Activated B cell treated with CpG ODN at 0.5 μM for 24 hours (primary cell): ENCODE data around the gene PARP12. TPM values are rescaled to one million over a fixed set of nuclear protein-coding genes. Genes with fewer than 3 reads are reported as not detected.
A peak's percentile ranks its signal among the peaks of the same experiment; 100 is the strongest.
"Not testable (repeated sequence)": the region's sequence is repeated elsewhere in the genome, so short reads cannot be mapped to it uniquely, and the experiment has no call there.

ENCODE experiments used
- ATAC-seq: fragments of 200-7000 bp; cut with Tn5 transposase; one replicate; pipeline ENCODE4 v1.10.0; 2021; ENCODE audit warnings: low read depth, mild to moderate bottlenecking, moderate library complexity
- CTCF ChIA-PET: fragments of 350-600 bp; sonication (Branson Sonifier 250); formaldehyde crosslinking; loops from one replicate; lab custom pipeline; 2021; ENCODE audit warnings: antibody characterized with exemption; lab: Charles Lee
- POLR2A ChIA-PET: fragments of 350-600 bp; sonication (Branson Sonifier 250); formaldehyde crosslinking; loops from one replicate; lab custom pipeline; 2021; ENCODE audit warnings: antibody characterized with exemption; lab: Charles Lee
- DNase-seq: peaks from one replicate; pipeline ENCODE4 v3.0.0; 2022
- H3K27ac Mint-ChIP-seq: one replicate; pipeline ENCODE4 v1.8.0; 2020; ENCODE audit warnings: mixed read lengths
- H3K27me3 Mint-ChIP-seq: one replicate; pipeline ENCODE4 v1.8.0; 2021; ENCODE audit warnings: mixed read lengths
- H3K36me3 Mint-ChIP-seq: one replicate; pipeline ENCODE4 v1.8.0; 2021; ENCODE audit warnings: low read depth, mixed read lengths
- H3K4me1 Mint-ChIP-seq: one replicate; pipeline ENCODE4 v1.8.0; 2021; ENCODE audit warnings: mixed read lengths
- H3K4me3 Mint-ChIP-seq: one replicate; pipeline ENCODE4 v1.8.0; 2020; ENCODE audit warnings: mild to moderate bottlenecking, mixed read lengths
- H3K9me3 Mint-ChIP-seq: one replicate; pipeline ENCODE4 v1.8.0; 2020; ENCODE audit warnings: mixed read lengths
- intact Hi-C: fragments of 100-400 bp; cut with micrococcal nuclease; formaldehyde crosslinking; loops from one replicate; pipeline ENCODE4 v1.15.1; 2024
- total RNA-seq: library from RNA; stranded (reverse); gene quantifications from 2 replicates; pipeline ENCODE4 v1.2.3, GENCODE V29; 2022
- TF ChIP-seq, protein P1 (sequence below): fragments of 200-600 bp; IDR thresholded peaks from one replicate; pipeline ENCODE4 v1.8.0; 2022; ENCODE audit warnings: antibody characterized with exemption, mild to moderate bottlenecking

PARP12 gene, protein sequence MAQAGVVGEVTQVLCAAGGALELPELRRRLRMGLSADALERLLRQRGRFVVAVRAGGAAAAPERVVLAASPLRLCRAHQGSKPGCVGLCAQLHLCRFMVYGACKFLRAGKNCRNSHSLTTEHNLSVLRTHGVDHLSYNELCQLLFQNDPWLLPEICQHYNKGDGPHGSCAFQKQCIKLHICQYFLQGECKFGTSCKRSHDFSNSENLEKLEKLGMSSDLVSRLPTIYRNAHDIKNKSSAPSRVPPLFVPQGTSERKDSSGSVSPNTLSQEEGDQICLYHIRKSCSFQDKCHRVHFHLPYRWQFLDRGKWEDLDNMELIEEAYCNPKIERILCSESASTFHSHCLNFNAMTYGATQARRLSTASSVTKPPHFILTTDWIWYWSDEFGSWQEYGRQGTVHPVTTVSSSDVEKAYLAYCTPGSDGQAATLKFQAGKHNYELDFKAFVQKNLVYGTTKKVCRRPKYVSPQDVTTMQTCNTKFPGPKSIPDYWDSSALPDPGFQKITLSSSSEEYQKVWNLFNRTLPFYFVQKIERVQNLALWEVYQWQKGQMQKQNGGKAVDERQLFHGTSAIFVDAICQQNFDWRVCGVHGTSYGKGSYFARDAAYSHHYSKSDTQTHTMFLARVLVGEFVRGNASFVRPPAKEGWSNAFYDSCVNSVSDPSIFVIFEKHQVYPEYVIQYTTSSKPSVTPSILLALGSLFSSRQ
- total RNA-seq = 104 and 128 TPM in 2 replicates

DNA sequence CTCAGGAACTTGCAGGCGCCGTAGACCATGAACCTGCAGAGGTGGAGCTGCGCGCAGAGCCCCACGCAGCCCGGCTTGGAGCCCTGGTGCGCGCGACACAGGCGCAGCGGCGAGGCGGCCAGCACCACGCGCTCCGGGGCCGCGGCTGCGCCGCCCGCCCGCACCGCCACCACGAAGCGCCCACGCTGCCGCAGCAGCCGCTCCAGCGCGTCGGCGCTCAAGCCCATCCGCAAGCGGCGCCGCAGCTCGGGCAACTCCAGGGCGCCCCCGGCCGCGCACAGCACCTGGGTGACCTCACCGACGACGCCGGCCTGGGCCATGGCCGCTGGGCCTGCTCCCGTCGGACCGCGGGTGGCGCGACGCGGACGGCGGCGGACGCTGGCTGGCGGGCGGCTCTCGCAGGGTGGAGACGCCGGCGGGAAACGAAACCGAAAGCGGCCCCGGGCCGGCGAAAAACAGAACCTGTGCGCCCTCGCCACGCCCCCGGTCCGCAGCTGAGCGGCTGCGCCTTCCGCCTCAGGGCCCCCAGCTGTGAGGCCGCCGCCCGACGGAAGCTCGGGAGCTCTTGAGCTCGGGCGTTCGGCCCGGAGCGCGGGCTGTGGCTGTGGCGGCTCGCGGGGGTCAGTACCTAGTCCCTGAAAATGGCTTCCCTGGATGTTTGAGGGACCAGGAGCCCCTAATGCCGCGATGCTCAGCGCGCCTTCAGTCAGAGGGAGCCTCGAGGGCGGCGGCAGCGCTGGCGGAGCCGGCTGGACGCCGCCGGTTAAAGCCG is at the start of gene PARP12:
Gene PARP12 (minus strand): TSS at position 424 of the 772 bp plus-strand sequence. CDS start 104 bp downstream, at position 320.
- Mint-ChIP-seq H3K9me3 (peaks cover 20% of the 10 kb centered on the region), H3K4me3 (peak within 1 kb of the TSS; percentile 97), H3K27me3 (no peaks in the 10 kb centered on the region), H3K4me1 (peaks cover 47% of the 10 kb centered on the region), H3K36me3 (peaks cover 17% of the 10 kb centered on the region), H3K27ac (peak within 1 kb of the TSS; percentile 98)
- TF ChIP-seq, protein P1, sequence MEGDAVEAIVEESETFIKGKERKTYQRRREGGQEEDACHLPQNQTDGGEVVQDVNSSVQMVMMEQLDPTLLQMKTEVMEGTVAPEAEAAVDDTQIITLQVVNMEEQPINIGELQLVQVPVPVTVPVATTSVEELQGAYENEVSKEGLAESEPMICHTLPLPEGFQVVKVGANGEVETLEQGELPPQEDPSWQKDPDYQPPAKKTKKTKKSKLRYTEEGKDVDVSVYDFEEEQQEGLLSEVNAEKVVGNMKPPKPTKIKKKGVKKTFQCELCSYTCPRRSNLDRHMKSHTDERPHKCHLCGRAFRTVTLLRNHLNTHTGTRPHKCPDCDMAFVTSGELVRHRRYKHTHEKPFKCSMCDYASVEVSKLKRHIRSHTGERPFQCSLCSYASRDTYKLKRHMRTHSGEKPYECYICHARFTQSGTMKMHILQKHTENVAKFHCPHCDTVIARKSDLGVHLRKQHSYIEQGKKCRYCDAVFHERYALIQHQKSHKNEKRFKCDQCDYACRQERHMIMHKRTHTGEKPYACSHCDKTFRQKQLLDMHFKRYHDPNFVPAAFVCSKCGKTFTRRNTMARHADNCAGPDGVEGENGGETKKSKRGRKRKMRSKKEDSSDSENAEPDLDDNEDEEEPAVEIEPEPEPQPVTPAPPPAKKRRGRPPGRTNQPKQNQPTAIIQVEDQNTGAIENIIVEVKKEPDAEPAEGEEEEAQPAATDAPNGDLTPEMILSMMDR = no peak
- ATAC-seq (peak; percentile 81), DNase-seq (peak; percentile 93)
- intact Hi-C loops = loop anchor here (1.0 to 10.0 kb wide), 11 partner anchors 8 to 948 kb away; partner anchors contain the start of gene MKRN1
- POLR2A ChIA-PET = interaction anchor here (0.7 to 2.6 kb wide), 8 partner anchors 8 to 703 kb away, joined by 3 to 10 read pairs (median 5); partner anchors contain the start of genes KDM7A and LUC7L2
- CTCF ChIA-PET = interaction anchor here (1.6 kb wide), 1 partner anchor 10 kb away, joined by 3 read pairs; no protein-coding TSS in a partner anchor

DNA sequence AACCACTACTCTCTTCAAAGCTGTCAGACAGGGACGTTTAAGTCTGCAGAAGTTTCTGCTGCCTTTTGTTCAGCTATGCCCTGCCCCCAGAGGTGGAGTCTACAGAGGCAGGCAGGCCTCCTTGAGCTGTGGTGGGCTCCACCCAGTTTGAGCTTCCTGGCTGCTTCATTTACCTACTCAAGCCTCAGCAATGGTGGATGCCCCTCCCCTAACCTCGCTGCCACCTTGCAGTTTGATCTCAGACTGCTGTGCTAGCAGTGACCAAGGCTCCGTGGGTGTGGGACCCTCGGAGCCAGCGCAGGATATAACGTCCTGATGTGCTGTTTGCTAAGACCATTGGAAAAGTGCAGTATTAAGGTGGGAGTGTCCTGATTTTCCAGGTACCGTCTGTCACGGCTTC is 46.0 kb upstream of the PARP12 start:
- ATAC-seq, H3K4me3 Mint-ChIP-seq, DNase-seq, intact Hi-C loops, H3K27ac Mint-ChIP-seq, H3K4me1 Mint-ChIP-seq, CTCF ChIA-PET, H3K27me3 Mint-ChIP-seq, H3K9me3 Mint-ChIP-seq, POLR2A ChIA-PET: not testable (repeated sequence)
- peaks cover 74% of the 10 kb centered on the region for H3K36me3 Mint-ChIP-seq

DNA sequence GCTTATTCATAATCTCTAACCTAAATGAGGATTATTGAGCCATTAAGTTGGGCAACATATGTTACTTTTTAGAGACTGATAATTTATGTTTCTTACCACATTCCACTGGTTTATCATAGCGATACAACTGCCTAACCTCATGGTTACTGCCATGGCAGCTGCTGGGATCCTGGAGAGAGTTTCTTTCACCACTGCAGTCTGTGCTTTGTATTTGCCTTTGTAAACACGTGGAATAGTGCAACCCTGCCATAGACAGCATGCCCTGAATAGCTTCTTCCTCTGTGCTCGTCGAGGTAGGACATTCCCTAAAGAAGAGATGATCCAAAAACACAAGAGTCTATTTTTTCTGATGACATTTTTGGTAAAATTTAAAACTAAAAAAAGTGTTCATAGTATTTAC is 33.7 kb upstream of the PARP12 start:
- POLR2A ChIA-PET = no interaction called here
- H3K4me1 Mint-ChIP-seq = no peaks in the 10 kb centered on the region
- CTCF ChIA-PET = no interaction called here
- H3K27me3 Mint-ChIP-seq = no peaks in the 10 kb centered on the region
- H3K36me3 Mint-ChIP-seq = peaks cover 87% of the 10 kb centered on the region
- no peak for ATAC-seq
- DNase-seq = no peak
- H3K4me3 Mint-ChIP-seq = no peak overlapping the region
- H3K9me3 Mint-ChIP-seq = no peaks in the 10 kb centered on the region
- intact Hi-C loops = no loop called here
- no peak overlapping the region for H3K27ac Mint-ChIP-seq
- TF ChIP-seq, protein P1 = no peak

DNA sequence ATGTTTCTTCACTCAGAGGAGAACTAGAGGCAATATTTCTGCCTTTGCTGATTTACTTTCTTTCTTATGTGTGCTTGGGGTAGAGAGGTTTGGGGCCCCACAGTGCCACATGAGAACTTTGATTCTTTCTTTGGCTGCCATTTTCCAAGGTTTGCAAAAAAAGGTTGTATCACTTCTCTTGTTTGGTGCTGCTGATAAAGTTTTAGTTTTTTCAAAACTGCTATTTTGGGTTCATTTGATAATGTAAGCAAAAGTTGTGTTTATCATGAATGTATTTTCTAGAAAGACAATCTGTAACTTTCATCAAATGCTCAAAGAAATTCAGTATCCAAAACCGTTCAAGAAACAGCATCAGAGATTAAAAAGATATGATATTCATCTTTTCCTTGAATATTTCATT is 30.6 kb upstream of the PARP12 start:
- H3K27ac Mint-ChIP-seq = peak overlapping the region; percentile 56
- H3K9me3 Mint-ChIP-seq = no peaks in the 10 kb centered on the region
- no peak overlapping the region for H3K4me3 Mint-ChIP-seq
- ChIA-PET CTCF (no interaction called here), POLR2A (no interaction called here)
- no peaks in the 10 kb centered on the region for H3K27me3 Mint-ChIP-seq
- intact Hi-C loops = no loop called here
- TF ChIP-seq, protein P1 = no peak
- DNase-seq = no peak
- no peaks in the 10 kb centered on the region for H3K4me1 Mint-ChIP-seq
- H3K36me3 Mint-ChIP-seq = peaks cover 81% of the 10 kb centered on the region
- no peak for ATAC-seq

DNA sequence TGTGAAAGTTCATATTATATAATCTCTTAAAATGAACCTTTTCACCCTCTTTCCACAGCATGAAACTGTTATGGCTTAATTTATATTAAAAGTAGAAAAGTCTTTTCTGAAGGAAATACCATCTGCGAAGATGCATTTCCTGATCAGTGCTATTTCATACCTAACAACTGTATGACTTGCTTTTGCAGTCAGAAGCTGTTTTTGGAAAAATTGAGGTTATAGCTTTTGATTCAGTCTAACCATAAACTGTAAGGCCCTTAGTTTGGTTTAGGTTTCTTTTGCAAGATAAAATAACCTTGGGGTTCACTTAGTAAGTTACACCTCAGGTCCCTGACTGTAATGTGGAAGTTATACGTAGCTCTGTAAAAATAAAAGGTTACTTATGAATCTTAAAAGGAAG is 22.7 kb upstream of the PARP12 start:
- intact Hi-C loops = loop anchor here (1.0 kb wide), 1 partner anchor 23 kb away; the partner anchor contains the start of gene PARP12
- TF ChIP-seq, protein P1 = no peak
- Mint-ChIP-seq H3K4me3 (no peak overlapping the region), H3K4me1 (peaks cover 24% of the 10 kb centered on the region), H3K9me3 (no peaks in the 10 kb centered on the region), H3K27ac (peak overlapping the region; percentile 13), H3K27me3 (no peaks in the 10 kb centered on the region), H3K36me3 (peaks cover 14% of the 10 kb centered on the region)
- ATAC-seq (no peak), DNase-seq (no peak)
- ChIA-PET CTCF (no interaction called here), POLR2A (interaction anchor here (2.3 kb wide), 1 partner anchor 22 kb away, joined by 10 read pairs; the partner anchor contains the start of gene PARP12)
